HG03039 (cell line): ENCODE measurements around the gene PPM1A.

ENCODE experiments used
- ATAC-seq: cut with Tn5 transposase; IDR thresholded peaks from one replicate; pipeline ENCODE4 v1.9.1; 2021; ENCODE audit warnings: mild to moderate bottlenecking, moderate library complexity; ENCODE audit not compliant: unreplicated experiment

The PPM1A gene

DNA sequence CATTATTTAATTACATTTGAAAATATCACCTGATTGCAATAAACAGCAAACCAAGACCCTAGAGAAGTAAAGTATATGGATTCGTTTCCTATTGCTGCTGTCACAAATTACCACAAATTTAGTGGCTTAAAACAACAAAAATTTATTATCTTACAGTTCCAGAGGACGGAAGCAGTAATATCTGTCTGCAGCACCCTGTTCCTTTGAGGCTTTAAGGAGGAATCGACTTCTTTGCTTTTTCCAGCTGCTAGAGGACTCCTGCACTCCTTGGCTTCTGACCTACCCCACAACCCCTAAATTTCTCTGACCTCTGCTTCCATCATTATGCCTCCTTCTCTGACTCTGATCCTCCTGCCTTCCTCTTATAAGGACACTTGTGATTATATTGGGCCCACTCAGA is 23.8 kb upstream of the PPM1A start:
- ATAC-seq = no peak

- ATAC-seq = no peak
These were observed 22.7 kb upstream of the PPM1A start for GRCh38 chr14:60226298-60226697.

DNA sequence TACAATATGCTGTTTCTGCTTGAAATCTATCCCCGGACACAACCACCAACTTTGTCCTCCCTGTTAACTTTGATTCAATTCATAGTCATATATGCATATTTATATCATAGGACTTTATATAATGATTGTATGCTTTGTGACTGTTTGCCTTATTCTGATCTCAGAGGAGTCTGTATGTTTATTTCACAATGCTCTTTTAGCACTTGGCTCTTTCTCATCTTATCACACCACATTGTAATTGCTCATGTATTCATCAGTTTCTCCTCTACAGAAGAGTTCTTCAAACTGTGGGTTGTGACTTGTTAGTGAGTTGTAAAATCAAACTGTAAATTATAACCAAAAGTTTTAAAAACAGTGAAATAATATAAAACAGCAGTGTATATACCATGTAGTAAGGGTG is 21.7 kb upstream of the PPM1A start:
- ATAC-seq = no peak

GRCh38 chr14:60229614-60230013 is 19.4 kb upstream of the PPM1A start:
- no peak for ATAC-seq

DNA sequence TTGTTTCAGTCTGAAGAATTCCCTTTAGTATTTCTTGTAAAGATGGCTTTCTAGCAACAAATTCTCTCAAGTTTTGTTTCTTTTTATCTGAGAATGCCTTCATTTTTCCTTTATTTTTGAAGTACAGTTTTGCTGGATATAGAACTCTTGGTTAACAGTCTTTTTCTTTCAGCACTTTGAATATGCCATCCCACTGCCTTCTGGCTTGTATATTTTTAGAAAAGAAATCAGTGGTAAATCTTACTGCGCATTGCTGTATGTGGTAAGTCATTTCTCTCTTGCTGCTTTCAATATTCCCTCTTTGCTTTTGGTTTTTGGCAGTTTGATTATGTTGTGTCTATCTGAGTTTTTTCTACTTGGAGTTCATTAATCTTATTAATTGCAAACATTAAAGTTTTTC is 16.8 kb upstream of the PPM1A start:
- ATAC-seq = no peak

DNA sequence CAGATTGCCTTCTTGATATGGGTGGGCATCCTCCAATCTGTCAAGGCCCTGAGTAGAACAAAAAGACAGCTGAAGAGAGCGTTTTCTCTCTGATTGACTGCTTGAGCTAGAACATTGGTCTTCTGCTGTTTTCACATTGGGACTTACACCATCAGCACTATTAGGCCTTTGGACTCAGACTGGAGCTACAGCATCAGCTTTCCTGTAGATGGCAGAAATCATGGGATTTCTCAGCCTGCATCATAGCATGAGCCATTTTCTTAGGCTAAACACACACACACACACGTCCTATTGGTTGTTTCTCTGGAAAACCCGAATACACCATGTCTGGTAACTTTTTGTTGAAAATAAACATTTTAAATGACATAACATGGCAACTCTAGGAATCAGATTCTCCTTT is 15.8 kb upstream of the PPM1A start:
- ATAC-seq = no peak

GRCh38 chr14:60233891-60234290 is 15.1 kb upstream of the PPM1A start:
- ATAC-seq = no peak

DNA sequence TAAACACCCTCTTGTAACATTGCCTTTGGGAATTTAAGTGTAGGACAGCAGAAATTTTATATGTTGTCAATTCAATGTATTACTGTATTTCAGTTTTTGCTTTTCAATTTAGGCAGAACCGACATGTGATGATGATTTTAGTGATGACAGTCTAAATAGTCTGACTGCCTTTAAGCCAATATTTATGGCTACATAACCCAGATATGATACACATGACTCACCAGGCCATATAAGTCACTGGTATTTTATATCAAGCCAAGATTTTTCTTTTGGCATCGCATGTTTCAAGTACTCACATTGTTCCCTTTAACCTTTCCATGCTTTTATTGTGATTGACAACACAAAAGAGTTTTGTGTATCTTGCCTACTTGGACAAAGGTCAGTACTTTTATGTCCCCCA is 13.6 kb upstream of the PPM1A start:
- ATAC-seq = no peak

DNA sequence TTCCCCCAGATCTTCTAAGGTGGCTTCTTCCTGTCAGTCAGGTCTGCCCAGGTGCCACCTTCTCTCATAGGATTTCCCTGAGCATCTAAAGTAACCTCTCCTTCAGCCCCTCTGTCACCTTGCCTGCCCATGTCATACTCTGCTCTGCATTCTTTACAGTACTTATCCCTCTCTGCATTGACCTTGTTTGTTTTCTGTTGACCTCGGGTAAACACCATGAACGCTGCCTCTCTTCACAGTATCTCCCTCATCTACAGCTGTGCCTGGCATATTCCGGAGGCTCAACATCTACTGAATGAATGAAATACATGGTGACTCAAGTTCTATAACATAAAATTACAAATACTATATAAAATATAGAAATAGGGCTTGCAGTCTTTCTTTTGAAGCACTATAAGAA is 10.1 kb upstream of the PPM1A start:
- ATAC-seq = no peak

- ATAC-seq = no peak
These were observed 8.7 kb upstream of the PPM1A start for GRCh38 chr14:60240139-60240856.

GRCh38 chr14:60241091-60241490 is 7.9 kb upstream of the PPM1A start:
- no peak for ATAC-seq

DNA sequence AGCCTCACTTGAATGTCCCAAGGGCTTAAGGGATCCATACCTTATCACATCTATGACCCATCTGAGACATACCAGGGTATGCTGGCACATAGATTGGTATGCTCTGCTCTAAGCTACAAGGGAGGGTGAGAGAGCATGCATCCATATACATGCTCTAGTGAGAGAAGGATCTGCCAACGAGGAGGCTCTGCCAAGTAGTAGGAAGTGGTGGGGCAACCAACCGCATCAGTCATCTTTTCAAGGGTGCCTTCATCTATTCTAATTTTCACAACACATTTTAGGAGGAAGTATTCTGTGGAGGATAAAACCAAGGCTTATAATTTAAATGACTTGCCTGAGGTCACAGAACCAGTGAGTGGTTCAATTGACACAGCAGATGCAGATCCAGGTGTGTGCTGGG is 6.6 kb upstream of the PPM1A start:
- no peak for ATAC-seq

- no peak for ATAC-seq
These were observed 3.4 kb upstream of the PPM1A start for GRCh38 chr14:60245380-60246177.

GRCh38 chr14:60247994-60248696 is 876 bp upstream of the PPM1A start:
- ATAC-seq = peak; percentile 58

DNA sequence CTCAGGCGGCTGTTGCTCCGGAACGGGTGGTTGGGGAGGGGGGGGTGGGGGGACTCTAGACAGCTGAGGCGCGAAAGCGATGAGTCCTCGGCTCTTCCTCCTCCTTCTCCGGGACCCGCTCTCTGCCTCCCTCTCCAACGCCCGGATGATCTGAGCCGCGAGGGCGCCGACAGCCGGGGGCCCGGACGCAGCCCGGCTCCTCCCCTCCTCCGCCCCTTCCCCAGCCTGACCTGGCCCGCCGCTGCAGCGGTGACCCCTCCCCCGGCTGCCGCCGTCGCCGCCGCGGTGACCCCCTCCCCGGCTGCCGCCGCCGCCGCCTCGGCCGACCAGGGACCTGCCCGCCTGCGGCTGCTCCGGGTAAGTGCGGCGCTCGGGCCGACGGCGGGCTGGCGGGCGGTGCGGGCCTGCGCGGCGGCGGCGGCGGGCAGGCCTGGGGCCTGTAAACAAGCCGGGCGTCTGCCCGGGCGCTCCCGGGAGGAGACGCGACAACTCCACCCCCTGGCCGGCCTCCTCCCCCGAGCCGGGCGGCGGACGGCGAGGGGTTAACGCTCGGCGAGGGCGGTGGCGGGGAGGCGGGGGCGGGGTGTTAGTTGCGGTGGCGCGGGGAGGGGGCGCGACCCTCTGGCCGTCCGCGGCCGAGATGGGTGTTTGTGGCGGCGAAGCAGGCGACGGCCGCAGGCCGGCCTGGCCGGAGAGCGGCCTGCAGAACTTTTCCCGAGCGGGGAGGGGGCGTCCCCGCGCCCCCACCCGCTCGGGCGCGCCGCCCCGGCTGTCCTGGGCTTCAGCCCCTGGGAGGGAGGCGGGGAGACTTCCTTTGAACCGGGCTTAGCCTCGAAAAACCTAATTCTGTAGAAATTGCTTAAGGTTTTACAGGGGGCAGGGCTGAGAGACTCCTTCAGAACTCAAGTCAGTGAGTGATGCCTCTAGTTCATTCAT is 568 bp downstream of the PPM1A start:
- ATAC-seq = peak; percentile 38

- no peak for ATAC-seq
These were observed 1.4 kb downstream of the PPM1A start for GRCh38 chr14:60250257-60251035.

DNA sequence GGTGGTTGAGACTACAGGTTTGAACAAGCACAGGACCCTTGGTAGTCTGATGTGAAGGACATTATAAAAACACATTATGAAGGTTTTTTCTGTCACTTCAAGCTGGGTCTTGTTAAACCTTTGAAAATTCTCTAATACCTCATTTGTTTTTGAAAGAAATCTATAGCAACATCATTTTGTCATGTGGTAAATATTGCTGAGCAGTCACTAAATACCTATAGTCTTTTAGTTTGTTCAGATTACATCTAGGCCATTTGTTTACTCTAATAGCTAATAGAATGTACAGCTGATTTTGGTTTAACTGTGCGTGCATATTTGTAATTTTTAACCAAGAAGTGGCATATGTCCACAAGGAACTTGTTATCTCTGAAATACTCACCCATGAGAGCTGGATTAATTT is 2.9 kb downstream of the PPM1A start:
- no peak for ATAC-seq

DNA sequence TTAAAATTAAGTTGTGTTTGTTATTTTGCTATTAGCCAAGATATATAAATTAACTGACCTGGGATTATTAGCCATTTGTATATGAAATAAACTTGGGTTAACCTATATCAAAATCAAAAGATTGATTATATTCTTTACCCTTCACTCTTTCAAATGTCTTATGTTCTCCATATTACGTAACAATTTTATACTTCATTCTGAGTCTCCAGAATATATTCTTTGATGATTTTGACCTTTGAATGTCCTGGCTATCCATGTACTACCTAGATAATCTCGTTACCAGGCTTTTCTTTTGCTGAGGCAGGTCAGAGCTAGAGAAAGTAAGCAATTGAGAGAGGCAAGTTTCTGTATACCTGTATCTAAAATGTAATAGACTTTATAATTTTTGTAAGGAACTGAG is 3.6 kb downstream of the PPM1A start:
- no peak for ATAC-seq

- ATAC-seq = no peak
These were observed 4.6 kb downstream of the PPM1A start for GRCh38 chr14:60253649-60254048.

- no peak for ATAC-seq
These were observed 5.2 kb downstream of the PPM1A start for GRCh38 chr14:60254176-60254575.
